ENCODE measurements around the gene RASEF.

Gene RASEF

GRCh38 chr9:83067579-83067978 lies 4.6 kb upstream of the RASEF start:
- TF ChIP-seq CTCF (IDR thresholded peaks at IDR 0.05) = no peak
- no peak for TF ChIP-seq ZFX (IDR thresholded peaks at IDR 0.05; ENCODE audit: borderline replicate concordance)
- H3K27ac ChIP-seq = no peak overlapping the region

DNA sequence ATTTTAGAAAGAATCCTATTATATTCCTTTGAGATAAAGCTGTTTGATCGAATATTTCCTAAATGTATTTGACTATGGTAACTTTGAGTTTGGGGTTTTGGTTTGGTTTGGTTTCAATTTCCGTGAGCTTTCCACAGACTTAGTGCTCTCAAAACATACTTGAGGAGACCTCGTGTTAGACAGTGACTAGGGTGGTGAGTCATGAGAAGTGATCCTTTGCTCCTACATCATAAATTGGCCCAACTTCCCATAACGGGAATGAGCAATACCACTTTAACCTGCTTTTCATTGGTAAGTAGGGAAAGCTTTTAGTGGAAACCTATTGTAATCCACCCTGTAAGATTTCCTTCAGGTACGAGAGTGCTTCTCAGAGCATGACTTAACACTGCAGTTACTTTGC lies 3.8 kb upstream of the RASEF start:
- no peak overlapping the region for H3K27ac ChIP-seq
- TF ChIP-seq ZFX (IDR thresholded peaks at IDR 0.05; ENCODE audit: borderline replicate concordance) (no peak), CTCF (IDR thresholded peaks at IDR 0.05) (no peak)

GRCh38 chr9:83065233-83065632 lies 2.3 kb upstream of the RASEF start:
- no peak overlapping the region for H3K27ac ChIP-seq
- TF ChIP-seq CTCF (IDR thresholded peaks at IDR 0.05) = no peak
- no peak for TF ChIP-seq ZFX (IDR thresholded peaks at IDR 0.05; ENCODE audit: borderline replicate concordance)

DNA sequence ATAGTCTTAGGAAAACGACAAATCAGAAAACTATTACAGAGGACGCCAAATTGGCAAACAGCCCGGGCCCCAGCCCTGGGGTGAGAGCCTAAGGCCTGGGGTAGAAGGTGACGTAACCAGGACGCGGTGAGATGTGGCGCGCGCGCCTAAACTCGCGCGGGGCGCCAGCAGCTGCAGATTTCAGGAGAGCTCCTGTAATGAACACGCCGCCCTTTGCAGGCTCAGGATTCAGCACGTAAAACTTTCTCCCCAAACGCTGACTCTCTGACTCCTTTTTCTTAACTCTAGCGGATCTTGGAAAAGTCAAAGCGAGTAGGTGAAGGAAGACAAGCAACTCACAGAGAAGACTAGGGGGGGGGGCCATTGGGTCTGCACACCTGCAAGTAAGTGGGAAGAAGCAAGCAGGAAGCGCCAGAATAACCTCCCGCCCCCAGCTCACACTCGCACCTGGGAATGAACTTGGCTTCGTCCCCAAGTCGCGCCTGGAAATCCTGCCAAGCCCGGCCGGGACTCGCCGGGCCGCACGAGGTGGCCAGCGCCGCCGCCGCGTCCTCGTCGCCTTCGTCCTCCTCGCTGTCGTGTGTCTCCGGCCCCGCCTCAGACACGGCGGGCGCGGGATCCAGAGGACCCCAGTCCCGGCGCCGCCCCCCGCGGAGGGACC lies 822 bp downstream of the RASEF start:
- no peak for TF ChIP-seq CTCF (IDR thresholded peaks at IDR 0.05)
- no peak for TF ChIP-seq ZFX (IDR thresholded peaks at IDR 0.05; ENCODE audit: borderline replicate concordance)
- H3K27ac ChIP-seq = peak overlapping the region; percentile 67

- H3K27ac ChIP-seq = no peak overlapping the region
- TF ChIP-seq CTCF (IDR thresholded peaks at IDR 0.05) (no peak), ZFX (IDR thresholded peaks at IDR 0.05; ENCODE audit: borderline replicate concordance) (no peak)
These were observed 1.9 kb downstream of the RASEF start for GRCh38 chr9:83061036-83061435.

DNA sequence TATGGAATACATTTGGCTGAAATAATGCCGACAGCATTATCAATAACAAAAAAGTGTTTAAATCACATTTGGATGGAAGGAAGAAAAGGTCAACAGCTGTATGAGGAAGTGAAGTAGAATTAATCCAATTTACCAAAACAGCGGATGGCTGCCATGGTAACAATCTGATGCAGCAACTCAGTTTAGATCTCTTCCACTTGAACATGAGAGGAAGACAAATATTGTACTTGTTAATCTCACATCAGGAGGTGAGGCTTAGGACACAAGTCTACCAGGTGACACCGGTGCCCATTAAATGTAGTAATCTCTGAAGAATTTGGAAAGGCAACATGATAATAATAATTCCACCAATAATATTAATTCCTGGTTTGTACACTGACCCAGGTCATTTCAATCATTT lies 2.4 kb downstream of the RASEF start:
- TF ChIP-seq ZFX (IDR thresholded peaks at IDR 0.05; ENCODE audit: borderline replicate concordance) (no peak), CTCF (IDR thresholded peaks at IDR 0.05) (no peak)
- H3K27ac ChIP-seq = no peak overlapping the region

DNA sequence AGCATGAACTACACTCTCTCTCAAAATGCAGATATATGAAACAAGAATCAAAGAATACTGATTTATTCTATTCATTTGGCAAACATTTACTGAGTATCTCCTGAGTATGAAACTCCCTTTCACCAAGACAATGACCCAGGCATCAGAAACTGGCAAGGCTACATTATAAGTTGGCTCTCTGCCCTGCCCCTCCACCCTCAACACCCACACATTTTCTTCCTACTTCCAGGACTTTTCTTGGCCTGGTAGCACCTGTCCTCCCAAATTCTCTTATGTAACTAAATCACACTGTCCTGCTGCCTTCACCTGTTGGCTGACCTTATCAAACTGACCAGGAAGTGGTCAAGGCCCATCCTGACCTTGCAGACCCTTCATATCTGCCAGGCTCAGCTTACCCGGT lies 3.5 kb downstream of the RASEF start:
- TF ChIP-seq ZFX (IDR thresholded peaks at IDR 0.05; ENCODE audit: borderline replicate concordance) (no peak), CTCF (IDR thresholded peaks at IDR 0.05) (no peak)
- H3K27ac ChIP-seq = no peak overlapping the region

All from 22Rv1 (cell line).